Stimulated activated naive CD8-positive, alpha-beta T cell treated with anti-CD3 and anti-CD28 coated beads, Interleukin-15, Interleukin-2, amounts not matched to agents 100 U/mL and 50 U/mL, for 24 hours (primary cell): ENCODE measurements around the gene INTS11.

Source experiments
- ATAC-seq: fragments of 150-1000 bp; cut with Tn5 transposase; one replicate; pipeline ENCODE4 v1.10.0; 2021
- DNase-seq: peaks from one replicate; pipeline ENCODE4 v3.0.0; 2021

INTS11 gene

GRCh38 chr1:1357871-1358432 is 33.5 kb upstream of the INTS11 start:
- DNase-seq (no peak), ATAC-seq (no peak)

DNA sequence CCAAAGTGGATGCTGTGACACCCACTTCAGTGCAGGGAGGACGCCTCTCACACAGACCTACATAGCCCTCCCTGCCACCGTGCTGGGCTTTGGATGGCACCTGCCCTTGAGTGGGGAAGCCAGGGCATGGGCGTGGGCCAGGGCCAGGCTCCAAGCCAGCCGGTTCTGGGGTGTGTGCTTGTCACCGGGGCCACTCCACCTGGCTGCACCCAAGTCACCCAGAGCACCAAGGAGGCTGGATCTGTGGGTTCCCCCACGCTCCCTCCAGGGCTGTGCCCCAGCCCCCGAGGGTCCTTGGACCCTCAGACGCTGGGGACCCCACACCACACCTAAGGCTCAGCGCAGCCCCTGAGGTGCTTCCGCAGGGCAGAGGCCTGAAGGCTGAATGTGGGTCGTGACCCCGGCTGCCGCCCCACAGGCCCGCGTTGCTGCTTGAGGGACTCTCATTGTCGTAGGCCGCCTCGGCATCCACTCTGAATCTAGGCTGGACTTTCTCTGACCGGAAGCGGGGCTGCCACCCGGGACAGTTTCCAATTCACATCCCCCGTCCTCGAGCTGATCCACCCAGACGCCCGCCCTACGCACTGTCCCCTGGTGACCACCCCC is 32.4 kb upstream of the INTS11 start:
- ATAC-seq (peak; percentile 13), DNase-seq (no peak)

GRCh38 chr1:1356166-1356795 is 31.8 kb upstream of the INTS11 start:
- ATAC-seq (no peak), DNase-seq (no peak)

- no peak for ATAC-seq
- DNase-seq = peak; percentile 40
Observed at GRCh38 chr1:1355416-1355815, 31.0 kb upstream of the INTS11 start.

DNA sequence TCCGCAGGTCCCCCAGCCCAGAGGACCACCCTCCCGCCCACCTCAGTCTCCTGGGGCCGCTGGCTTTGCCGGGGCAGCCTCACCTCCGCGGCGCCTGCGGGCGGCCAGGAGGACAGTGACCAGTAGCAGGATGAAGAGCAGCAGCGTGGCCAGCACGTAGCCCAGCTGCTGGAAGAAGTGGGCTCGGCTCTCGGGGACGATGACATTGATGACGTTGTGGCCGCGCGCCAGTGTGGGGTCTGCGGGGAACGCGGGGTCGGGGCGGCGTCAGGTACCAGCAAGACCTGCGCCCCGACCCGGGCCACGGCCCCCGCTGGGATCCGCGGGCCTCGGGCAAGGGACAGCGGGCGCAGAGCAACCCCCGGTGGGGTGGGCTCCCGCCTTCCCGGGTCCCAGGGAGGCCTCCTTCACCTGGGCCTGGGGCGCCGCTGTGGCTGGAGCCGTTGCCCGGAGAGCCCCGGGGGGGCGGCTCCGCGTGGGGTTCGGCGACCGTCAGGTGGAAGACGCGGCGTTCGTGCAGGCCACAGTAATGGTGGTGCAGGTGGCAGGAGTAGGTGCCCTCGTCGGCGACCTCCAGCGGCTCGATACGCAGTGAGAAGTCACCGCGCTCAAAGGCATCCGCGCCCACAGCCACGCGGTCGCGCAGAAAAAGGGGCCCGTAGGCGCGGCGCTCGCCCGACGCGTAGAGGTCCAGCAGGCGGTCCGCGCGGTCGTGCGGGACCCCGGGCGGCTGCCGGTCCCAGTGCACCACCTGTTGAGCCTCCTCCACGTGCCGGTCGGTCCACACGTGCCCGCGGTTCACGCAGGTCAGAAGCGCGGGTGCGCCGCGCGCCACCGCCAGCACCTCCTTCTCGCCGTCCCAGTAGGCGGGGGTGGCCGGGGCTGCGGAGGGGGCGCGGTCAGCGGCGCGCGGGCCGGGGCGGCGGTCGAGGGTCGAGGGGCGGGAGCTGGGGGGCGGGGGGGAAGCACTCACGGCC is 30.1 kb upstream of the INTS11 start:
- ATAC-seq (no peak), DNase-seq (no peak)

- no peak for DNase-seq
- ATAC-seq = no peak
Observed at GRCh38 chr1:1353389-1354151, 29.1 kb upstream of the INTS11 start.

DNA sequence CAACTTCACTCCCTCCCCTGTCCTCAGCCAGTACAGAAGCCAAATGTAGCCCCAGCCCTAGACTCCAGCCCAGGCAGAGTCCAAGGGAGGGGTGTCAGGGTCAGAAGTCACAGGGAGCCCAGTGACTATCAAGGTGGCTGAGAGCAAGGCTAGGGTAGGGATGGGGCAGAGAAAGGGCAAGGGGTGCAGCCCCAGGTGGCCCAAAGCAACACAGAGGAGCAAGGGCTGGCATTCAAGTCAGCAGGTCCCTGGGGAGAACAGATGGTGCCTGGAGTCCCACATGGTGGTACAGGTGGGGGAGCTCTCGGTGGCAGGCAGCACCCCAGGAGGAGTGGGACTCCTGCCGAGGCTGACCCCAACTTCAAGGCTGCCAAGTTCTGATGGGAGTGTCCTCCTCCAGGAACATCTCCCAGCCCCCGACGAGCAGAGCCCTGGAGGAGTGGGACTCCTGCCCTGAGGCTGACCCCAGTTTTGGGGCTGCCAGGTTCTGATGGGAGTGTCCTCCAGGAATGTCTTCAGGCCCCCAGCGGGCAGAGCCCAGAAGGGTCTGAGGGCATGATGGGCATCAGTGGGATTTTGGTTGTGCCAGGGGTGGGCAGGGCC is 28.4 kb upstream of the INTS11 start:
- DNase-seq = no peak
- ATAC-seq = no peak

GRCh38 chr1:1351511-1352427 is 27.3 kb upstream of the INTS11 start:
- no peak for DNase-seq
- ATAC-seq = no peak

DNA sequence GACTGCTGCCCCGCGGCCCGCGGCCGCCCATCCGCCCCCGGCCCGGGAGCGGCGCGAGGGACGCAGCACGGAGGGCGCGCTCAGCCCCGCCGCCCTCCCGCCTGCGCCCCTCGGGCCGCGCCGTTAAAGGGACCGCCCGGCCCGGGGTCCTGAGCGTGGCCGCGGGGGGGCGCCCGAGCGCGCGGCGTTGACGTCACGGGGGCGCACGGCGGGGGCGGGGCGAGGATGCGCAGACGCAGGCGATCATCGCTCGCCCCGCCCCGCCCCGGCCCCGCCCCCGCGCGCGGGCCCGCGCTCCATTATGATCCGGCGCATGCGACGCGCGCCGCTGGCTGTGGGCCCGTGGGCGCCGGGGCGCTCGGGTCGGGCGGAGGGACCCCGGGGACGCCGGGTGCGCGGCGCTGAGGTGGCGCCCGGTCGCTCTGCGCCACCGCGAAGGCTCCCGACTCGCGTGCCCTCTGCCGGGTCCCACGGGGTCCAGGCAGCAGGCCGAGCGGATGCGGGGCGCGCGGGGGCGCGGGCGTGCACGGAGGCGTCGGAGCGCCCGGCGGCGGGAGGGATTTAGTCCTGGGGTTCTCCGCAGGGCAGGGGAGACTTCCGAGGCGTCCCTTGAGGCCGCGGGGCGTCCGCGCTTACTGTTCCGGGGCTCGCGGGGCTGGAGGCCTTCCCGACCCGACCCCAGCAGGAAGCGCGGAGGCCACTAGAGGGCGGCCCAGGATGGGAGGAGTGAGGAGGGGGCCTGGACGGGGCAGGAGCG is 25.0 kb upstream of the INTS11 start, which contains the start of gene DVL1:
TSS of gene DVL1 (minus strand) at position 163 of the 757 bp plus-strand sequence. CDS start 353 bp downstream, outside the sequence.
- ATAC-seq (peak; percentile 74), DNase-seq (peak; percentile 82)

DNA sequence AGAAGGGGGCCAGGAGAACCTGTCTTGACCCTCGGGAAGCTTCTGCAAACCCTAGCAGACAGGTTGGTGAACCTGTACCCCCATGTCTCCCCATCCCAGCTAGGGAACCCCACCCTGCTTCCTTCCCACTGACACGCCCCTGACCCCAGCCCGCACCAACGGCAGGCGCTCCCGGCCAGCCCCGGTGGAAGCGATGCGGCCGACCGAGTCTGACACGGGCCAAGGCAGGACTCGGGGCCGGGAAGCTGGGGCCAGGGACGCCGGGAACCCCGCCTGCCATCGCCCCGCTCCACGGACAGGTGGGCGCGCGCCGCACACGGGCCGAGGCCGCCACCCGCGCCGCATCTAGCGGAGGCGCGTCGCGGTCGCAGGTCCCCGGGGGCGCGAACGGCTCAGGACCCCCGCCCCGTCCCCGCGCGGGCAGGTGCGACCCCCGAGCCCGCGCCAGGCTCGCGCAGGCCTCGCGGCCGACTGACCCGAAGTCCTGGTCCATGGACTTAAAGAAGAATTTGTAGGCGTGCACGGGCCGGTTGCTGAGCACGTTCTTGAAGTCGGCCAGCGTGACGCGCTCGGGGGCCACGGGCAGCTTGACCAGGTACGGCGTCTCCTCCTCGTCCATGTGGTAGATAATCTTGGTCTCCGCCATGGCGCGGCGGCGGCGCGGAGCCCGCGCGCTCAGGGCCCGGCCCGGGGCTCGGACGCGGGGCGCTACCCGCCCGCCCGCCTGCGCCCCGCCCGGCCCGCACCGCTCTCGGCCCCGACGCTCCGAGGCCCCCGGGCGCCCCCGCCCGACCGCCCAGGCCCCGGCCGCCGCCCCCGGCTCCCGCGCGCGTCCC is 24.2 kb upstream of the INTS11 start:
- DNase-seq (no peak), ATAC-seq (peak; percentile 17)

- DNase-seq (no peak), ATAC-seq (no peak)
Observed at GRCh38 chr1:1347663-1348419, 23.4 kb upstream of the INTS11 start.

DNA sequence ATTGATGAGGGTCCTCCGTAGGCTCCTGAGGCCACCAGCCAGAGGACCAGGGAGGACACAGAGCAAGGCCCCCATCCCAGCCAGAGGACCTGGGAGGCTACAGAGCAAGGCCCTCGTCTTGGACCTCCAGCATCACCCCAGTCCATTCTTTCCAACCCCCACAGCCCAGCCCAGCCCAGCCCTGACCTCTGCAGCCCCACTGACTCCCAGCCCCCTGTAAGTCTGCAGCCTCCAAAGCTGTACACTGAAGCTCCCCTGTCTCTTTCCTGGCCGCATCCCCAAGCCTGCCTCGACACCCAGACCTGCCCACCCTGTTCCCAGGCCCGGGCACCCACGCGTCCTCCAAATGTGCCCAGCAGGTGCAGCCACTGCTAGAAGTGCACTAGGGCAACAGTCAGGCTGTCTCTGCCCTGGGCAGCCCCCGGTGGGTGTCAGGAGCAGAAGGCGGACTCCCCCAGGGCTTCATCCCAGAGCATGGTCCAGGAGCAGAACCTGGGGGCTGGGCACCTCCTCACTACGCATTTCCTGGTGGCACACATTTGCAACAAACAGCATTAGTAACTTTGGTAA is 22.7 kb upstream of the INTS11 start:
- no peak for ATAC-seq

GRCh38 chr1:1346501-1346890 is 22.0 kb upstream of the INTS11 start:
- DNase-seq = no peak
- no peak for ATAC-seq

More for the DNA sequence above, 22.7 kb upstream of the INTS11 start:
- DNase-seq = no peak

DNA sequence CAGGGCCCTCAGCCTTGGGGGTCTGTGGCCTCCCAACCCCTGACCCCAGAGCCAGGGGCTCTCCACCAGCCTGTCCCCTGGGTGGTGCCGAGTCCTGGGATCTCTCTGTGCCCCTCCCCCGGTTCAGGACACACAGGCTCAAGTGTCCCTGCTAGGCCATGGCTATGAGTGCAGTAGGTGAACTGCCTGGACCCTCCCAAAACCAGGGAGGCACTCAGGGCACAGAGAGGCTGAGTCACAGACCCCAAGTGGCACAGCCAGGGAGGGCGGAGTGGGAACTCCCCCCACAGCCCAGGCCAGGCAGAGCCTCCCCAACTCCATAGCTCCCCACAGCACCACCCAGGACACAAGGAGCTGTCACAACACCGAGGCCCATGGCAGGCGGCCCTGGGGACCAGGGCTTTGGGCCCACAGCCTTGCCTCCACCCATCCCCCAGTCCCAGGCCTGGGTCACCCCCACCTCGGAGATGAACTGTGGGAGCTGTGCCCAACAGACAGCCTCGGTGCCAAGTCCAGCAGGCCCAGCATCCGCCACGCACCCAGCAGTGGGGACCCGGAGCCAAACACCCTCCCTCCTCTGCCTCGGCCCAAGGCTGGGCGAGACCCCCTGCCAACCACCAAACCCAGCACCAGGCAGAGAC is 21.5 kb upstream of the INTS11 start:
- ATAC-seq = no peak
- DNase-seq = no peak

GRCh38 chr1:1345384-1345783 is 20.9 kb upstream of the INTS11 start:
- ATAC-seq (no peak), DNase-seq (no peak)

DNA sequence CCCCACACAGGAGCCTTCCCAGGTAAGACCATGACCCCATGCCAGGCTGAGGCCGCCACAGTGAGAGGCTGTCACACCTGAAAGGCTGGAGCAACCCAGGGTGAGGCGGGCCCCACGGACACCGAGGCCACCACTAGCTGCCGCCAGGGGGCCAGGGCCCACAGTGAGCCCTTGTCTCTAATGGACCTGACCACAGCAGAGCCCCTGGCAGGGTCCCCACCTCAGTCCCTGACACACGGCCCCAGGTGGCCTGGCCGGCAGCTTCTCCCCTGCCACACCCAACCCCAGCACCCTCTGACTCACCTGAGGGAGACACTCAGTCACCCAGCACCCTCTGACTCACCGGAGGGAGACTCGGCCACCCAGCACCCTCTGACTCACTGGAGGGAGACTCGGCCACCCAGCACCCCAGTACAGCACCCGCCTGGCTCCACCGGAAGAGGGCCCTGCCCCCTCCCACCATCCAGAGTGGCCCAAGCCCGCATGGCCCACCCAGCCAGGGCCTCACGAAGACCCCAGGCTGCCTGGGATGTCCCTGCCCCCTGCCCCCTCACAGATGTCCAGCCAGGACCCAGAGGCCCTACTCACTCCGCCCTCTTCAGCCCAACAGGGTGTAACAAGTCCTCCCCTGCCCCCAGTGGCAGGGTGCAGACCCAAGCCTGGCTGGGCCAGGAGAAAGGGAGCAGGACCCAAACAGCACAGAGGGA is 20.3 kb upstream of the INTS11 start:
- DNase-seq (peak; percentile 69), ATAC-seq (peak; percentile 77)
